H1 (cell line): ENCODE results near the gene SPARC. TPM values are rescaled to one million over a fixed set of nuclear protein-coding genes. Genes with fewer than 3 reads are reported as not detected.

ENCODE experiments used
- CTCF ChIA-PET: fragments of 300-600 bp; sonication (Branson Sonifier 250); formaldehyde crosslinking; loops from one replicate; lab custom pipeline; 2021; ENCODE audit not compliant: partially characterized antibody; lab: Charles Lee
- POLR2A ChIA-PET: fragments of 300-600 bp; sonication (Branson Sonifier 250); formaldehyde crosslinking; loops from one replicate; lab custom pipeline; 2021; ENCODE audit warnings: inconsistent platforms; ENCODE audit not compliant: partially characterized antibody; lab: Charles Lee
- DNase-seq, 2 experiments: peaks; one replicate each; pipeline versions ENCODE4 v3.0.0 to v3.0.0-alpha.2; 2010 to 2022; ENCODE audit warnings: low spot score in 2 of 2, low read depth in 1 of 2, mixed read lengths in 1 of 2
- FAIRE-seq: peaks from 2 replicates; lab custom pipeline; 2011; peaks lifted over from hg19 to GRCh38; lab: Jason Lieb, UNC
- H2AFZ ChIP-seq: 2 replicates; pipeline ENCODE4 v1.8.1; 2012; ENCODE audit warnings: low read length, inconsistent platforms
- H2AK5ac ChIP-seq: 2 replicates; pipeline ENCODE4 v1.6.1; 2013; ENCODE audit warnings: low read depth, low read length
- H2BK120ac ChIP-seq: replicated peaks from 2 replicates; pipeline ENCODE3; 2013; ENCODE audit warnings: low read depth, low read length, inconsistent platforms
- H2BK12ac ChIP-seq: 2 replicates; pipeline ENCODE4 v1.6.1; 2013; ENCODE audit warnings: low read depth, low read length
- H2BK15ac ChIP-seq: 2 replicates; pipeline ENCODE4 v1.6.1; 2013; ENCODE audit warnings: low read length
- H2BK20ac ChIP-seq: 2 replicates; pipeline ENCODE4 v1.6.1; 2013; ENCODE audit warnings: low read length
- H2BK5ac ChIP-seq: 2 replicates; pipeline ENCODE4 v1.6.1; 2013; ENCODE audit warnings: low read depth, low read length
- H3K14ac ChIP-seq: 2 replicates; pipeline ENCODE4 v1.6.1; 2013; ENCODE audit warnings: inconsistent platforms; ENCODE audit not compliant: insufficient read length
- H3K18ac ChIP-seq: 2 replicates; pipeline ENCODE4 v1.6.1; 2013; ENCODE audit warnings: low read length; ENCODE audit errors: extremely low read depth
- H3K23ac ChIP-seq: 2 replicates; pipeline ENCODE4 v1.6.1; 2013; ENCODE audit warnings: inconsistent platforms; ENCODE audit not compliant: insufficient read length
- H3K23me2 ChIP-seq: 2 replicates; pipeline ENCODE4 v1.6.1; 2013; ENCODE audit warnings: low read depth, low read length
- H3K27ac ChIP-seq: 2 replicates; pipeline ENCODE4 v1.6.1; 2011; ENCODE audit warnings: low read depth, low read length, inconsistent platforms
- H3K27me3 ChIP-seq, 4 experiments: replicated peaks in 1 of 4; 1 replicate in 1 of 4; 2 replicates in 3 of 4; pipeline versions ENCODE4 v1.6.1 to v1.8.1; 2011 to 2013; ENCODE audit warnings: low read length in 3 of 4, mild to moderate bottlenecking in 3 of 4, inconsistent platforms in 2 of 4, mixed read lengths in 2 of 4, moderate library complexity in 1 of 4; ENCODE audit not compliant: control insufficient read depth in 3 of 4, insufficient read depth in 3 of 4; ENCODE audit errors: extremely low read depth in 1 of 4
- H3K36me3 ChIP-seq, 4 experiments: 2 replicates each; pipeline versions ENCODE4 v1.6.1 to v1.8.1; 2011 to 2013; ENCODE audit warnings: mild to moderate bottlenecking in 4 of 4, low read length in 3 of 4, moderate library complexity in 2 of 4, control low read depth in 1 of 4, inconsistent platforms in 1 of 4; ENCODE audit not compliant: insufficient read depth in 4 of 4, control insufficient read depth in 2 of 4
- H3K4ac ChIP-seq: replicated peaks from 2 replicates; pipeline ENCODE3; 2013; ENCODE audit warnings: low read length, low read depth, mixed read lengths, inconsistent platforms; ENCODE audit not compliant: insufficient read length
- H3K4me1 ChIP-seq, 4 experiments: replicated peaks in 1 of 4; 1 replicate in 1 of 4; 2 replicates in 3 of 4; pipeline versions ENCODE4 v1.6.1 to v1.8.1; 2011 to 2013; ENCODE audit warnings: low read length in 3 of 4, inconsistent platforms in 2 of 4, mixed read lengths in 1 of 4; ENCODE audit not compliant: insufficient read depth in 4 of 4, control insufficient read depth in 3 of 4
- H3K4me2 ChIP-seq, 2 experiments: 2 replicates each; pipeline versions ENCODE4 v1.6.1 to v1.8.1; 2011 to 2013; ENCODE audit warnings: low read depth in 2 of 2, low read length in 2 of 2, control low read depth in 1 of 2, inconsistent platforms in 1 of 2, mild to moderate bottlenecking in 1 of 2; ENCODE audit not compliant: insufficient read depth in 1 of 2
- H3K4me3 ChIP-seq, 4 experiments: fragments of 200-600, 300-600 bp in 1 of 4; sonication (generic), shearing (Covaris generic), sonication (Bioruptor Twin) in 1 of 4; 2 replicates each; pipeline versions ENCODE4 v1.5.1 to v1.8.1; 2011 to 2016; ENCODE audit warnings: low read length in 4 of 4, low read depth in 3 of 4, control low read depth in 2 of 4, inconsistent platforms in 2 of 4, mild to moderate bottlenecking in 2 of 4, mixed read lengths in 1 of 4, moderate library complexity in 1 of 4; ENCODE audit not compliant: insufficient read depth in 2 of 4; ENCODE audit errors: extremely low read depth in 1 of 4
- H3K56ac ChIP-seq: replicated peaks from 2 replicates; pipeline ENCODE3; 2013; ENCODE audit warnings: low read depth, mild to moderate bottlenecking, mixed read lengths, low read length, inconsistent platforms; ENCODE audit not compliant: insufficient read length
- H3K79me1 ChIP-seq: 2 replicates; pipeline ENCODE4 v1.6.1; 2013; ENCODE audit warnings: low read depth, low read length, control low read depth
- H3K79me2 ChIP-seq, 2 experiments: 2 replicates each; pipeline versions ENCODE4 v1.6.1 to v1.8.1; 2012 to 2013; ENCODE audit warnings: low read length in 2 of 2, mild to moderate bottlenecking in 2 of 2, inconsistent platforms in 1 of 2; ENCODE audit not compliant: insufficient read depth in 2 of 2, control insufficient read depth in 1 of 2
- H3K9ac ChIP-seq, 4 experiments: replicated peaks in 1 of 4; 1 replicate in 1 of 4; 2 replicates in 3 of 4; pipeline versions ENCODE4 v1.6.1 to v1.8.1; 2011 to 2013; ENCODE audit warnings: low read depth in 3 of 4, low read length in 3 of 4, control low read depth in 2 of 4, mild to moderate bottlenecking in 2 of 4, moderate library complexity in 2 of 4, inconsistent platforms in 1 of 4; ENCODE audit errors: extremely low read depth in 1 of 4
- H3K9me3 ChIP-seq, 2 experiments: 2 replicates each; pipeline versions ENCODE4 v1.6.1 to v1.8.1; 2012 to 2013; ENCODE audit warnings: mild to moderate bottlenecking in 2 of 2, moderate library complexity in 2 of 2, control low read depth in 1 of 2, inconsistent platforms in 1 of 2, low read depth in 1 of 2, low read length in 1 of 2, mixed read lengths in 1 of 2; ENCODE audit not compliant: insufficient read depth in 2 of 2
- H4K20me1 ChIP-seq, 2 experiments: replicated peaks in 1 of 2; 2 replicates each; pipeline versions ENCODE3 to v1.8.1; 2011 to 2013; ENCODE audit warnings: inconsistent platforms in 2 of 2, low read length in 2 of 2, mild to moderate bottlenecking in 1 of 2; ENCODE audit not compliant: insufficient read depth in 2 of 2, control insufficient read depth in 1 of 2
- H4K5ac ChIP-seq: 2 replicates; pipeline ENCODE4 v1.6.1; 2013; ENCODE audit warnings: low read length, low read depth, mixed read lengths, inconsistent platforms; ENCODE audit not compliant: insufficient read length
- H4K8ac ChIP-seq: 2 replicates; pipeline ENCODE4 v1.8.0; 2013; ENCODE audit warnings: mild to moderate bottlenecking, moderate library complexity, low read length, inconsistent platforms; ENCODE audit not compliant: insufficient read depth; ENCODE audit errors: extremely low read depth
- H4K91ac ChIP-seq: replicated peaks from 2 replicates; pipeline ENCODE3; 2013; ENCODE audit warnings: low read length, mixed read lengths, inconsistent platforms; ENCODE audit not compliant: insufficient read length
- E2F6 ChIP-seq: IDR thresholded peaks from 2 replicates; pipeline ENCODE4 v1.6.1; 2012; ENCODE audit warnings: inconsistent platforms
- JUN ChIP-seq: IDR thresholded peaks from 2 replicates; pipeline ENCODE4 v1.6.1; 2011; ENCODE audit warnings: low read depth, mild to moderate bottlenecking, improper control_type of control experiment, low read length
- SAP30 ChIP-seq: fragments of 300-600 bp; sonication (generic); IDR thresholded peaks from 2 replicates; pipeline ENCODE4 v1.7.1; 2012; ENCODE audit warnings: low read length, moderate library complexity, mild to moderate bottlenecking, inconsistent platforms; ENCODE audit not compliant: insufficient read depth, insufficient replicate concordance
- TAF7 ChIP-seq: optimal IDR thresholded peaks from 2 replicates; pipeline ENCODE3; 2011; ENCODE audit warnings: low read depth, mild to moderate bottlenecking, inconsistent platforms, low read length, moderate library complexity, borderline replicate concordance
- WGBS, 2 experiments: shearing (Covaris generic) in 1 of 2; methylation state at CpG; one replicate each; pipeline versions ENCODE4 v1.1.6 to v1.1.7; 2013 to 2015; ENCODE audit warnings: low lambda C conversion rate in 2 of 2, mixed read lengths in 2 of 2, inconsistent platforms in 1 of 2, low coverage in 1 of 2, missing lambda C conversion rate in 1 of 2; ENCODE audit not compliant: insufficient replicate concordance in 2 of 2, insufficient coverage in 1 of 2, insufficient read length in 1 of 2; ENCODE audit errors: extremely low coverage in 1 of 2, missing lambda C conversion rate in 1 of 2; 5-methylcytosine and 5-hydroxymethylcytosine counted together
- polyA plus RNA-seq, 7 experiments: library from polyadenylated mRNA; depleted of rRNA in 3 of 7; stranded (reverse) in 5 of 7; unstranded in 2 of 7; fragments of >200 nt in 5 of 7; fragments of 200-250 nt in 2 of 7; gene quantifications; 1 replicate in 5 of 7; 2 replicates in 1 of 7; 4 replicates in 1 of 7; pipeline versions ENCODE4 v1.2.1 to v1.2.3, GENCODE V29; 2011 to 2013; ENCODE audit warnings: missing spikeins in 2 of 7, mixed read lengths in 2 of 7
- total RNA-seq: library from RNA; stranded (reverse); fragmentation: NEBNext Ultra II Directional; extraction: Animal tissue kit (Norgen Biotek cat#: 25700); gene quantifications from 2 replicates; pipeline ENCODE4 v1.2.1, GENCODE V29; 2021

SPARC gene
- total and polyA plus RNA-seq, 2 of the 8 experiments (the other 6 are each of a cell fraction or from before 2014, with no cell fraction given) = 375 to 438 TPM

GRCh38 chr5:151660616-151661495, 25.9 kb downstream of the SPARC start:
- H4K5ac ChIP-seq = no peak overlapping the region
- POLR2A ChIA-PET = interaction anchor here (1.0 to 2.5 kb wide), 8 partner anchors 10 to 110 kb away, joined by 3 to 15 read pairs (median 6); partner anchors contain the start of genes G3BP1 and SPARC
- no peak for FAIRE-seq

More at GRCh38 chr5:151660616-151661495, 25.9 kb downstream of the SPARC start:
- Histone ChIP-seq H3K4me3 (no peak overlapping the region), H3K4ac (no peak overlapping the region), H3K27ac (no peak overlapping the region), H3K4me2 (no peak overlapping the region), H2AK5ac (no peak overlapping the region), H3K9ac (no peak overlapping the region; a peak in 1 of 7 replicates), H4K91ac (no peak overlapping the region), H4K8ac (no peak overlapping the region), H3K79me1 (no peaks in the 10 kb centered on the region), H2BK5ac (no peak overlapping the region), H3K4me1 (peaks cover 0 to 5% (median 0%) of the 10 kb centered on the region in 4 experiments; a peak in 1 of 7 replicates), H2BK20ac (no peak overlapping the region), H3K23me2 (no peaks in the 10 kb centered on the region), H2AFZ (no peak overlapping the region), H4K20me1 (no peaks in the 10 kb centered on the region), H2BK120ac (no peak overlapping the region), H3K9me3 (no peaks in the 10 kb centered on the region), H3K36me3 (peaks cover 6 to 34% (median 25%) of the 10 kb centered on the region in 4 experiments), H2BK15ac (no peak overlapping the region), H3K56ac (no peak overlapping the region), H3K27me3 (no peaks in the 10 kb centered on the region), H2BK12ac (no peak overlapping the region), H3K79me2 (no peaks in the 10 kb centered on the region), H3K18ac (no peak overlapping the region), H3K23ac (no peak overlapping the region), H3K14ac (no peak overlapping the region)
- TF ChIP-seq JUN (no peak), TAF7 (no peak), E2F6 (no peak), SAP30 (no peak)
- CTCF ChIA-PET = interaction anchor here (0.6 to 43.0 kb wide), 18 partner anchors 11 to 214 kb away, joined by 3 to 991 read pairs (median 6); partner anchors contain the start of genes ATOX1 and SLC36A1
- WGBS, 2 experiments = 85% methylated on average over 12 of the region's 12 CpGs; no CpG with 5 or more reads in 1 of the 2 experiments
- DNase-seq = no peak
